ENCODE data around the gene LIN52. TPM values are rescaled to one million over a fixed set of nuclear protein-coding genes. Genes with fewer than 3 reads are reported as not detected.

LIN52 gene
- polyA plus RNA-seq, 4 donors = 16.6 to 19.4 (median 19.4) TPM

- no peak for DNase-seq (ENCODE audit: low read depth in 4 of 4, low spot score in 3 of 4)
These were observed 164.9 kb downstream of the LIN52 start for GRCh38 chr14:74249433-74250375.

Other genes starting within 250 kb of the LIN52 start
- gene PTGR2, start 233.1 kb upstream of the LIN52 start, polyA plus RNA-seq (ENCODE audit: insufficient read length in 4 of 4) = 10 to 100 TPM; 23.1 to 34.0 (median 30.2) TPM
- gene ZNF410, start 198.1 kb upstream of the LIN52 start, polyA plus RNA-seq (ENCODE audit: insufficient read length in 4 of 4) = 10 to 100 TPM; 51.7 to 62.0 (median 58.1) TPM
- 10 to 100 TPM; 12.8 to 15.8 (median 14.1) TPM for gene FAM161B, start 134.9 kb upstream of the LIN52 start, polyA plus RNA-seq (ENCODE audit: insufficient read length in 4 of 4)
- 10 to 100 TPM; 28.1 to 30.2 (median 29.9) TPM for gene COQ6, start 134.7 kb upstream of the LIN52 start, polyA plus RNA-seq (ENCODE audit: insufficient read length in 4 of 4)
- 10 to 100 TPM; 42.9 to 56.7 (median 53.2) TPM for gene ENTPD5, start 65.7 kb upstream of the LIN52 start, polyA plus RNA-seq (ENCODE audit: insufficient read length in 4 of 4)
- 10 to 100 TPM; 12.9 to 19.3 (median 16.2) TPM for gene BBOF1, start 65.6 kb upstream of the LIN52 start, polyA plus RNA-seq (ENCODE audit: insufficient read length in 4 of 4)
- 100 to 1,000 TPM in 2 of 4 donors, 10 to 100 TPM in 2; 92.8 to 134 (median 101) TPM for gene ALDH6A1, start 503 bp upstream of the LIN52 start, polyA plus RNA-seq (ENCODE audit: insufficient read length in 4 of 4)
- gene VSX2, start 154.5 kb downstream of the LIN52 start, polyA plus RNA-seq (ENCODE audit: insufficient read length in 4 of 4) = under 1 TPM; 0.06 to 0.10 (median 0.07) TPM
- 100 to 1,000 TPM in 1 of 4 donors, 10 to 100 TPM in 3; 89.2 to 102 (median 94.6) TPM for gene ABCD4, start 218.0 kb downstream of the LIN52 start, polyA plus RNA-seq (ENCODE audit: insufficient read length in 4 of 4)

Data from right renal pelvis (tissue), 4 donors.